Right atrium auricular region (tissue), 2 donors: Measurements from ENCODE around the gene KRTAP5-10. TPM values are rescaled to one million over a fixed set of nuclear protein-coding genes. Genes with fewer than 3 reads are reported as not detected.
"Not testable (repeated sequence)": the region's sequence is repeated elsewhere in the genome, so short reads cannot be mapped to it uniquely, and the experiment has no call there.

ENCODE experiments used
- DNase-seq: peaks from one replicate; pipeline ENCODE4 v3.0.0-alpha.2; 2019; ENCODE audit warnings: low spot score
- H3K27ac ChIP-seq, 2 donors: fragments of 200-600 bp; sonication (generic); 1 replicate in 1 of 2; 2 replicates in 1 of 2; pipeline ENCODE4 v1.5.1; 2016 to 2019
- H3K27me3 ChIP-seq, 2 donors: fragments of 200-600 bp; sonication (generic); one replicate each; pipeline versions ENCODE4 v1.5.1 to v1.6.0; 2017 to 2019
- H3K36me3 ChIP-seq: fragments of 200-600 bp; sonication (generic); one replicate; pipeline ENCODE4 v1.5.1; 2016
- H3K4me1 ChIP-seq, 2 donors: fragments of 200-600 bp; sonication (generic); one replicate each; pipeline versions ENCODE4 v1.5.1 to v1.6.0; 2017 to 2019
- H3K4me3 ChIP-seq, 2 donors: fragments of 200-600 bp; sonication (generic); 1 replicate in 1 of 2; 2 replicates in 1 of 2; pipeline ENCODE4 v1.5.1; 2017 to 2019; ENCODE audit warnings: mild to moderate bottlenecking in 1 of 2, moderate library complexity in 1 of 2
- H3K9me3 ChIP-seq, 2 donors: fragments of 200-600 bp; sonication (generic); one replicate each; pipeline ENCODE4 v1.5.1; 2019
- total RNA-seq, 2 donors: library from RNA; depleted of rRNA; stranded (reverse); fragments of >200 nt; gene quantifications; one replicate each; pipeline ENCODE4 v1.1.0, GENCODE V29; 2016
- TF ChIP-seq, protein P1 (sequence below), 2 donors: fragments of 200-600 bp; sonication (generic); IDR thresholded peaks; one replicate each; pipeline ENCODE4 v1.5.1; 2019; ENCODE audit warnings: antibody characterized with exemption in 2 of 2

KRTAP5-10 gene
- total RNA-seq, 2 donors from 2014 or later = not detected

DNA sequence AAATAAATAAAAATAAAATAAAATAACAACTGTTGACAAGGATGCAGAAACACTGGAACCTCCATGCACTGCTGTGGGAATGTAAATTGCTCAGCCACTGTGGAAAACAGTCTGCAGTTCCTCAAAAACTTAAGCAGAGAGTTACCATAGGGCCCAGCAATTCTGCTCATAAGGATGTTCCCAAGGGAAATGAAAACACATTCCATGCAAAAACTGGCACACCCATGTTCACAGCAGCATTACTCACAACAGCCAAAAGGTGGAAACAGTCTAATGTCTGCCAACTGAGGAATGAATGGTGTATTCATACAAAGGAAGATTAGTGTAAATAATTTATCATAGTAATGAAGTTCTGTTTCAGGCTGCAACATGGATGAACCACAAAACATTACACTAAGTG is 3.2 kb upstream of the KRTAP5-10 start:
- no peak for DNase-seq

GRCh38 chr11:71563406-71563805 is 2.0 kb upstream of the KRTAP5-10 start:
- Histone ChIP-seq H3K36me3 (no peaks in the 10 kb centered on the region), H3K4me3 (no peak overlapping the region), H3K9me3 (no peaks in the 10 kb centered on the region), H3K4me1 (no peaks in the 10 kb centered on the region), H3K27me3 (no peaks in the 10 kb centered on the region), H3K27ac (no peak overlapping the region)
- no peak for DNase-seq
- TF ChIP-seq, protein P1, sequence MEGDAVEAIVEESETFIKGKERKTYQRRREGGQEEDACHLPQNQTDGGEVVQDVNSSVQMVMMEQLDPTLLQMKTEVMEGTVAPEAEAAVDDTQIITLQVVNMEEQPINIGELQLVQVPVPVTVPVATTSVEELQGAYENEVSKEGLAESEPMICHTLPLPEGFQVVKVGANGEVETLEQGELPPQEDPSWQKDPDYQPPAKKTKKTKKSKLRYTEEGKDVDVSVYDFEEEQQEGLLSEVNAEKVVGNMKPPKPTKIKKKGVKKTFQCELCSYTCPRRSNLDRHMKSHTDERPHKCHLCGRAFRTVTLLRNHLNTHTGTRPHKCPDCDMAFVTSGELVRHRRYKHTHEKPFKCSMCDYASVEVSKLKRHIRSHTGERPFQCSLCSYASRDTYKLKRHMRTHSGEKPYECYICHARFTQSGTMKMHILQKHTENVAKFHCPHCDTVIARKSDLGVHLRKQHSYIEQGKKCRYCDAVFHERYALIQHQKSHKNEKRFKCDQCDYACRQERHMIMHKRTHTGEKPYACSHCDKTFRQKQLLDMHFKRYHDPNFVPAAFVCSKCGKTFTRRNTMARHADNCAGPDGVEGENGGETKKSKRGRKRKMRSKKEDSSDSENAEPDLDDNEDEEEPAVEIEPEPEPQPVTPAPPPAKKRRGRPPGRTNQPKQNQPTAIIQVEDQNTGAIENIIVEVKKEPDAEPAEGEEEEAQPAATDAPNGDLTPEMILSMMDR (IDR thresholded peaks at IDR 0.05) = peak in 1 of 2 donors; percentile 47

More for the DNA sequence above, 3.2 kb upstream of the KRTAP5-10 start:
- H3K36me3 ChIP-seq = no peaks in the 10 kb centered on the region
- H3K27ac ChIP-seq = no peak overlapping the region
- no peak overlapping the region for H3K4me3 ChIP-seq
- TF ChIP-seq, protein P1 (IDR thresholded peaks at IDR 0.05) = no peak
- H3K27me3 ChIP-seq = no peaks in the 10 kb centered on the region
- no peaks in the 10 kb centered on the region for H3K4me1 ChIP-seq
- no peaks in the 10 kb centered on the region for H3K9me3 ChIP-seq

DNA sequence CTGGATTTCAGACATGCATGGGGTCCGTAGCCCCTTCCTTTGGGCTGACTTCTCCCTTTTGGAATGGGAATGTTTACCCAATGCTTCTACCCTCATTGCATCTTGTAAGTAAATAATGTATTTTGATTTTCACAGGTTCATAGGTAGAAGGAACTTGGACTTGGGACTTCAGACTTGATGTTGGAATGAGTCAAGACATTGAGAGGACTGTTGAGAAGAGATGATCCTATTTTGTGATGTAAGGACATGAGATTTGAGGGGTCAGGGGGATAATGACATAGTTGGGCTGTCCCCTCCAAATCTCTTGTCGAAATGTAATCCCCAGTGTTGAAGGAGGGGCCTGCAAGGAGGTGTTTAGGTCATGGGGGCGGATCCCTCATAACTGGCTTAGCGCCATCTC is 933 bp upstream of the KRTAP5-10 start:
- TF ChIP-seq, protein P1 (IDR thresholded peaks at IDR 0.05) = no peak
- Histone ChIP-seq H3K4me1 (no peaks in the 10 kb centered on the region), H3K27me3 (no peaks in the 10 kb centered on the region), H3K36me3 (no peaks in the 10 kb centered on the region), H3K27ac (no peak overlapping the region), H3K9me3 (no peaks in the 10 kb centered on the region), H3K4me3 (no peak overlapping the region)
- DNase-seq = no peak

GRCh38 chr11:71566081-71566620 is 788 bp downstream of the KRTAP5-10 start:
- H3K27me3 ChIP-seq = no peaks in the 10 kb centered on the region
- TF ChIP-seq, protein P1 (IDR thresholded peaks at IDR 0.05) = no peak

DNA sequence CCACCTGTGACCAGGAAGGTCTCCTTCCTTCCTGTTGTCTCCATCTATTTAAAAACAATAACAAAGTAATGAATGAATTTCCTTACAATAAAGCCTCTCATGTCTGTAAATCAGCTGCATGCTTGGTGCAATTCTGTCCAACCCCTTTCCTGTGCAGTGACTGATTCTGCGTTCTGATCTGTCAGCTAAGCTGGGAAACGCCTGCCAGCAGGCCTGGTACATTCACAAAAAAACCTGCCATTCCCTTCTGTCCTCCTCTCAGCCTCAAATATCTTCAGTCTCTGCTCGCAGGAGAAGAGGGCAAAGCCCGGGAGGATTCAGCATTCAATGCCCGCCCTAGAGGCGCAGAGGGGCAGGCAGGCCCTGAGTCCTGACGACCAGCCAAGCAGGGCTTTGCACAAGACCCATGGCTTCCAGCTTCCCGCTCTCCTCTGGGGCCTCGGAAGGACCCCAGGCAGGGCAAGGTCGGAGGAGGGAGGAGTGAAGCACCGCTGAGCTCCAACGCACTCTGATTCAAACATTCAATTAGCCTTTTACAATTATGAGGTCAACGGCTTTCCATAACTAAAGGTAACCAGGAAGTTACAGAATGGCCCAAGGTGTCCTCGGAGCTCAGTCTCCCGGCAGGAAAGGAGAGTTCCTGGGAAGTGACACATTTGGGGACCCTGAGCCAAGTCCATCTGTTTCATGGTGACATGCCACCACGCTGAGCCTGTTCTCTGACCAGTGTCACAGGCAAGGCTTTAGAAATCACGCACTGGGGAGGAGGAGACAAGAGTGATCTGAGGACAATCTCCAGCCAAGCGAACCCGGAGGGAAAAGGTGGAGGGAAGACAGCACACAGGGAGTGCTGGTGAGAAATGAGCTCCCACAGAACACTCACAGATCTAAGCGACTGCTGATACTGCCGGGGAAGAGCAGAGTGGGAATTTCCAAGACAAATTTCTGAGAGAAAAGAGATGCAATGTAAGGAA is 1.6 kb downstream of the KRTAP5-10 start:
- H3K4me1 ChIP-seq, H3K27ac ChIP-seq, H3K27me3 ChIP-seq, DNase-seq, H3K9me3 ChIP-seq, H3K36me3 ChIP-seq, H3K4me3 ChIP-seq: not testable (repeated sequence)

More at GRCh38 chr11:71566081-71566620, 788 bp downstream of the KRTAP5-10 start:
- Histone ChIP-seq H3K4me3 (no peak overlapping the region), H3K4me1 (no peaks in the 10 kb centered on the region), H3K9me3 (no peaks in the 10 kb centered on the region), H3K36me3 (no peaks in the 10 kb centered on the region), H3K27ac (no peak overlapping the region)
- DNase-seq = no peak

GRCh38 chr11:71567633-71568032 is 2.3 kb downstream of the KRTAP5-10 start:
- DNase-seq, H3K27ac ChIP-seq, H3K36me3 ChIP-seq, H3K4me3 ChIP-seq, H3K9me3 ChIP-seq, H3K27me3 ChIP-seq, H3K4me1 ChIP-seq: not testable (repeated sequence)
